Calu3 (cell line): ENCODE results near the gene TLX1. TPM values are rescaled to one million over a fixed set of nuclear protein-coding genes. Genes with fewer than 3 reads are reported as not detected.
"Not testable (repeated sequence)": the region's sequence is repeated elsewhere in the genome, so short reads cannot be mapped to it uniquely, and the experiment has no call there.

ENCODE experiments used
- BruUV-seq: library from RNA; stranded (reverse); fragments of 400-500 nt; replicated peaks from 2 replicates; lab custom pipeline; 2021; lab: Mats Ljungman, UMichigan
- CTCF ChIA-PET: fragments of 300-600 bp; sonication (Branson Sonifier 250); formaldehyde crosslinking; loops from one replicate; lab custom pipeline; 2022; ENCODE audit warnings: antibody characterized with exemption; lab: Charles Lee
- DNase-seq: peaks from one replicate; pipeline ENCODE4 v3.0.0; 2022
- H3K27ac Mint-ChIP-seq: one replicate; pipeline ENCODE4 v1.8.0; 2022; ENCODE audit warnings: mixed read lengths; ENCODE audit not compliant: unreplicated experiment
- H3K27me3 Mint-ChIP-seq: one replicate; pipeline ENCODE4 v1.8.0; 2022; ENCODE audit warnings: mixed read lengths; ENCODE audit not compliant: unreplicated experiment
- H3K36me3 Mint-ChIP-seq: one replicate; pipeline ENCODE4 v1.8.0; 2022; ENCODE audit warnings: mild to moderate bottlenecking, moderate library complexity, mixed read lengths; ENCODE audit not compliant: insufficient read depth, unreplicated experiment
- H3K4me1 Mint-ChIP-seq: one replicate; pipeline ENCODE4 v1.8.0; 2022; ENCODE audit warnings: mild to moderate bottlenecking, low read depth, mixed read lengths; ENCODE audit not compliant: unreplicated experiment
- H3K4me3 Mint-ChIP-seq: one replicate; pipeline ENCODE4 v1.8.0; 2022; ENCODE audit warnings: mild to moderate bottlenecking, low read depth, moderate library complexity, mixed read lengths; ENCODE audit not compliant: unreplicated experiment
- H3K9me3 Mint-ChIP-seq: one replicate; pipeline ENCODE4 v1.8.0; 2022; ENCODE audit warnings: low read depth, mixed read lengths; ENCODE audit not compliant: unreplicated experiment
- intact Hi-C: fragments of 100-400 bp; cut with micrococcal nuclease; formaldehyde crosslinking; loops from one replicate; pipeline ENCODE4 v1.10.0; 2022; ENCODE audit not compliant: unreplicated experiment
- total RNA-seq: library from RNA; stranded (reverse); gene quantifications from 2 replicates; pipeline ENCODE4 v1.2.3, GENCODE V29; 2022
- TF ChIP-seq, protein P1 (sequence below): fragments of 200-600 bp; IDR thresholded peaks from one replicate; pipeline ENCODE4 v1.8.0; 2022; ENCODE audit warnings: antibody characterized with exemption; ENCODE audit not compliant: unreplicated experiment

TLX1 gene
- total RNA-seq, 1 experiment from 2014 or later, result not detected

- BruUV-seq, result no TSS peak
Observed at GRCh38 chr10:101152316-101152715, 21.2 kb downstream of the TLX1 start.

DNA sequence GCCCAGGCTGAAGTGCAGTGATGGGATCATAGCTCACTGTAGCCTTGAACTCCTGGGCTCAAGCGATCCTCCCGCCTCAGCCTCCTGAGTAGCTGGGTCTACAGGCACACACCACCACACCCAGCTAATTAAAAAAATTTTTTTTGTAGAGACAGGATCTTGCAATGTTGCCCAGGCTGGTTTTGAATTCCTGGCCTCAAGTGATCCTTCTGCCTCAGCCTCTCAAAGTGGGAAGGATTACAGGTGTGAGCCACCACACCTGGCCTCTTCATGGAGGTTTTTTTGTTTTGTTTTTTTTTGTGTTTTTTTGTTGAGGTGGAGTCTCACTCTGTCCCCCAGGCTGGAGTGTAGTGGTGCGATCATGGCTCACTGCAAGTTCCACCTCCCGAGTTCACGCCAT lies 23.4 kb downstream of the TLX1 start:
- H3K4me1 Mint-ChIP-seq, H3K9me3 Mint-ChIP-seq, H3K36me3 Mint-ChIP-seq, intact Hi-C loops, DNase-seq, BruUV-seq, CTCF ChIA-PET, H3K4me3 Mint-ChIP-seq, H3K27ac Mint-ChIP-seq: not testable (repeated sequence)
- H3K27me3 Mint-ChIP-seq, result peaks cover 73% of the 10 kb centered on the region

More at GRCh38 chr10:101152316-101152715, 21.2 kb downstream of the TLX1 start:
- H3K4me3 Mint-ChIP-seq, result no peak overlapping the region
- intact Hi-C loops, result no loop called here
- DNase-seq, result no peak
- TF ChIP-seq, protein P1, sequence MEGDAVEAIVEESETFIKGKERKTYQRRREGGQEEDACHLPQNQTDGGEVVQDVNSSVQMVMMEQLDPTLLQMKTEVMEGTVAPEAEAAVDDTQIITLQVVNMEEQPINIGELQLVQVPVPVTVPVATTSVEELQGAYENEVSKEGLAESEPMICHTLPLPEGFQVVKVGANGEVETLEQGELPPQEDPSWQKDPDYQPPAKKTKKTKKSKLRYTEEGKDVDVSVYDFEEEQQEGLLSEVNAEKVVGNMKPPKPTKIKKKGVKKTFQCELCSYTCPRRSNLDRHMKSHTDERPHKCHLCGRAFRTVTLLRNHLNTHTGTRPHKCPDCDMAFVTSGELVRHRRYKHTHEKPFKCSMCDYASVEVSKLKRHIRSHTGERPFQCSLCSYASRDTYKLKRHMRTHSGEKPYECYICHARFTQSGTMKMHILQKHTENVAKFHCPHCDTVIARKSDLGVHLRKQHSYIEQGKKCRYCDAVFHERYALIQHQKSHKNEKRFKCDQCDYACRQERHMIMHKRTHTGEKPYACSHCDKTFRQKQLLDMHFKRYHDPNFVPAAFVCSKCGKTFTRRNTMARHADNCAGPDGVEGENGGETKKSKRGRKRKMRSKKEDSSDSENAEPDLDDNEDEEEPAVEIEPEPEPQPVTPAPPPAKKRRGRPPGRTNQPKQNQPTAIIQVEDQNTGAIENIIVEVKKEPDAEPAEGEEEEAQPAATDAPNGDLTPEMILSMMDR, result no peak
- CTCF ChIA-PET, result no interaction called here
- H3K27ac Mint-ChIP-seq, result no peak overlapping the region
- H3K36me3 Mint-ChIP-seq, result no peaks in the 10 kb centered on the region
- no peaks in the 10 kb centered on the region for H3K4me1 Mint-ChIP-seq
- H3K9me3 Mint-ChIP-seq, result no peaks in the 10 kb centered on the region
- H3K27me3 Mint-ChIP-seq, result peaks cover 75% of the 10 kb centered on the region

DNA sequence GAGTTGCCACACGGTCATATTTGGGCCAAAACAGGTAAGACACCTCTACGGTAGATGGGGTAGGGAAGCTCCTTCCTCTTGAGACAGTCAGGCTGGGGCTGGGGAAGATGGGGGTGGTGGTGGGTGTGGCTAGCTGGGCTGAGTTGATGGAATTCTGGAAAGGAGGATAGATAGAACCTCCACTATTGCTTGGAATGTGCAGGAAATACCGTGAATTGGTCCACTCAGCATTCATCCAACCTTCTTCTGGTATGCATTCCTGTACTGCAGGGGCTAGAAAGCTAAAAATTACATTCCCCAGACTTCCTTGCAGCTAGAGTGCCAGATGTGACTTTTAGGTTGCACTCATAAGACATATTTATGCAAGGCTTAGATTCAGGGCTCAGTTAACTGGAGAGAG lies 24.8 kb downstream of the TLX1 start:
- Mint-ChIP-seq H3K9me3 (no peaks in the 10 kb centered on the region), H3K36me3 (no peaks in the 10 kb centered on the region), H3K27me3 (peaks cover 79% of the 10 kb centered on the region), H3K27ac (no peak overlapping the region), H3K4me1 (no peaks in the 10 kb centered on the region), H3K4me3 (no peak overlapping the region)
- TF ChIP-seq, protein P1, result no peak
- BruUV-seq, result no TSS peak
- intact Hi-C loops, result no loop called here
- CTCF ChIA-PET, result no interaction called here
- DNase-seq, result no peak

GRCh38 chr10:101157756-101158458 lies 26.8 kb downstream of the TLX1 start:
- H3K4me1 Mint-ChIP-seq, result peaks cover 16% of the 10 kb centered on the region
- H3K36me3 Mint-ChIP-seq, result no peaks in the 10 kb centered on the region
- H3K9me3 Mint-ChIP-seq, result no peaks in the 10 kb centered on the region
- TF ChIP-seq, protein P1, result no peak
- H3K4me3 Mint-ChIP-seq, result no peak overlapping the region
- BruUV-seq, result no TSS peak
- no peak for DNase-seq
- no peak overlapping the region for H3K27ac Mint-ChIP-seq
- intact Hi-C loops, result no loop called here
- CTCF ChIA-PET, result no interaction called here
- H3K27me3 Mint-ChIP-seq, result peaks cover 90% of the 10 kb centered on the region

GRCh38 chr10:101158459-101159058 lies 27.5 kb downstream of the TLX1 start:
- no peak overlapping the region for H3K4me3 Mint-ChIP-seq
- peaks cover 16% of the 10 kb centered on the region for H3K4me1 Mint-ChIP-seq
- TF ChIP-seq, protein P1, result no peak
- H3K9me3 Mint-ChIP-seq, result no peaks in the 10 kb centered on the region
- no TSS peak for BruUV-seq
- intact Hi-C loops, result no loop called here
- no peaks in the 10 kb centered on the region for H3K36me3 Mint-ChIP-seq
- CTCF ChIA-PET, result no interaction called here
- peaks cover 90% of the 10 kb centered on the region for H3K27me3 Mint-ChIP-seq
- DNase-seq, result no peak
- no peak overlapping the region for H3K27ac Mint-ChIP-seq
